GM10266 (cell line): ENCODE measurements around the gene GPC1.
A peak's percentile ranks its signal among the peaks of the same experiment; 100 is the strongest.

ENCODE experiments used
- DNase-seq: peaks from one replicate; pipeline ENCODE4 v3.0.0; 2012; ENCODE audit errors: extremely low spot score
- TF ChIP-seq, protein P1 (sequence below): IDR thresholded peaks from 2 replicates; pipeline ENCODE4 v1.5.1; 2012; ENCODE audit warnings: mild to moderate bottlenecking, low read depth; ENCODE audit not compliant: control insufficient read depth, insufficient read depth; ENCODE audit errors: missing control alignments

Gene GPC1

DNA sequence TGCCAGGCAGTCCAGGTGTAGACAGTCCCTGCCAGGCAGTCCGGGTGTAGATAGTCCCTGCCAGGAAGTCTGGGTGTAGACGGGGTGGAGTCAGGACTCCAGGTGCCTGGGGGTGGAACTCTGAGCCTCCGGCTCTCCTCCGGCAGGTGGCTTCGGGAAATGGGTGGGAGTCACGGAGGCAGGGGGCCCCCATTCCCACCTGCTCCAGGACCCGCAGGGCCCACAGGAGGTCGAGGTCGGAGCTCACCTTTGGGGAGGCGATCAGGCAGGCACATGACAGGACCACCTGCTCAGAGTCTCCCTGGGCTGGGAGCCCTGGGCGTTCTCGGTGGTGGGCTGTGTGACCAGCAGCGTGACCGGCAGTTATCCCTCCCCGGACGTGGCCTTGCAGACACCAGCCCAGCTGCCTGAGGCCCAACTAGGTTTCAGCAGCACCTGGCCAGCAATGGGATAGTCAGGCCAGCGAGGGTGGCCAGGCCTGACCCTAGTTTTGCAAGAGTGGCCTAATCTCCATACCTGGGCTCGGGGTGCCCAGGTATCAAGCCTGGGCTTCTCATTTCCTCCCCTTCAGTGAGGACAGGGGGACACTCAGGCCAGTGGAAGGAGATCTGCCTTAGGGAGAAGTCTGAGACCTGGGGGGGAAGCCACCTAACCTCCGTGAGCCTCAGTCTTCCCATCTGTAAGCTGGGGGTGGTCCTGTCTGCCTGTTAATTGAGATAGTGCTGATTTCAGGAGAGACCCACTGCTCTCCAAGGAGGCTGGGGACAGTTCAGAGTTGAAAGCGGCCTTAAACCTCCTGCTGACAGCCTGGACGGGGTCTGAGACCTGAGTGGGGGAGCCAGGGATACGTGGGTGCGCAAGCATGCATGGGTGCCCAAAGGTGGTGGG, 13.2 kb downstream of the GPC1 start:
- no peak for DNase-seq
- TF ChIP-seq, protein P1, sequence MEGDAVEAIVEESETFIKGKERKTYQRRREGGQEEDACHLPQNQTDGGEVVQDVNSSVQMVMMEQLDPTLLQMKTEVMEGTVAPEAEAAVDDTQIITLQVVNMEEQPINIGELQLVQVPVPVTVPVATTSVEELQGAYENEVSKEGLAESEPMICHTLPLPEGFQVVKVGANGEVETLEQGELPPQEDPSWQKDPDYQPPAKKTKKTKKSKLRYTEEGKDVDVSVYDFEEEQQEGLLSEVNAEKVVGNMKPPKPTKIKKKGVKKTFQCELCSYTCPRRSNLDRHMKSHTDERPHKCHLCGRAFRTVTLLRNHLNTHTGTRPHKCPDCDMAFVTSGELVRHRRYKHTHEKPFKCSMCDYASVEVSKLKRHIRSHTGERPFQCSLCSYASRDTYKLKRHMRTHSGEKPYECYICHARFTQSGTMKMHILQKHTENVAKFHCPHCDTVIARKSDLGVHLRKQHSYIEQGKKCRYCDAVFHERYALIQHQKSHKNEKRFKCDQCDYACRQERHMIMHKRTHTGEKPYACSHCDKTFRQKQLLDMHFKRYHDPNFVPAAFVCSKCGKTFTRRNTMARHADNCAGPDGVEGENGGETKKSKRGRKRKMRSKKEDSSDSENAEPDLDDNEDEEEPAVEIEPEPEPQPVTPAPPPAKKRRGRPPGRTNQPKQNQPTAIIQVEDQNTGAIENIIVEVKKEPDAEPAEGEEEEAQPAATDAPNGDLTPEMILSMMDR: no peak

DNA sequence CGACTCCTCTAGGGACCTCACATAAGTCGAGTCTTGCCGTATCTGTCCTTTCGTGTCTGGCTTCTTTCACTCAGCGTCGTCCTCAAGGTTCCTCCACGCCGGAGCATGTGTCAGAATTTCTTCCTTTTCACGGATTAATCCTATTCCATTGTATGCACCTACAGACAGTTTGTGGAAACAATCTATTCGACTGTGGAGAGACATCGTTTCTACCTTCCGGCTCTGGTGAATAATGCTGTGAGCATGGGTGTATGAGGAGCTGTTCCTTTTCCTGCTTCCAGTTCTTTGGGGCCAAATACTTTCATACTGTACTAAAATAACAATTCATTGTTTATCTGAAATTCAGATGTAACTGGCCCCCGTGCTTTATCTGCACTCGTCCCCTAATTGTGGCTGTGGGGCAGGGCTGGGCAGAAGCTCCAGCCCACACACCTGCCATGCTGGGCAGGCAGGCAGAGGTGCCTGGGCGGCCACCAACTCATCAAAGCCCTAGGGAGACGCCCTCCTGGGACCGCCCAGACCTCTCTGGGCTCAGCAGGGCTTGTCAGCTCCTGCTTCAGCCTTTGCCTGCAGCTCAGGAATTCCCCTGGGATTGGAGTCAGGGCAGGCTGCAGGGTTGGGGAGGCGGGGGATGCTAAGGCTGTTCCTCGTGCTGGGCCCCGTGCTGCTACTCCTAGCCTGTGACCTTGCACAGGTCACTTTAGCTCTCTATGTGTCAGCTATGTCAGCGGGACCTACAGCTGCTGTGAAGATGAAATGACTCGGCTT, 14.5 kb downstream of the GPC1 start:
- no peak for DNase-seq
- TF ChIP-seq, protein P1: no peak

DNA sequence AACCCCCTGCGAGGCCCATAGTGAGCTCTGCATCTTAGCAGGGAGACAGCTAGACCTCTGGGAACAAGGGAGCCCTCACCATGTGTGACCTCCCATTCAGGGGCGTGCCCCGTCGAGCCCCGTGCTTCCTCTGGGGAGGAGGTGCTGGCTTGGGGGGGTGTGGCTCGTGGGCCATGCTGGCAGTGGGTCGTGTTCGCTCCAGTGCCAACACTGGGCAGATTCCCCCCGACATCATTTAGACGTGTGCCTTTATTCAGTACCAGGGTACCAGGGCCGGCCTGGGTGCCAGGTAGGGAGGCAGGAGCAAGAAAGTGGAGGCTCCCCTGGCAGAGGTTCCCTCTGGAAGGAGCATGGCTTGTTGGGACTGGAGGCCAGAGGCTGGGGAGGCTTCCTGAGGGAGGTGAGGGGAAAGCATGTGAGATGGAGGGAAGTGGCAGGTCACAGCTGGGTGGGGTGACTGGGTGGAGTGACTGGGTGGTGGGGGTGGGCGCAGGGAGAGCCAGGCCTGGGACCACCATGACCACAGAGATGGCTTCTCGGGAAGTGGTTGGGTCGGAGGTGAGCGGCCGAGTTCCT, 15.2 kb downstream of the GPC1 start:
- TF ChIP-seq, protein P1: no peak
- DNase-seq: no peak

DNA sequence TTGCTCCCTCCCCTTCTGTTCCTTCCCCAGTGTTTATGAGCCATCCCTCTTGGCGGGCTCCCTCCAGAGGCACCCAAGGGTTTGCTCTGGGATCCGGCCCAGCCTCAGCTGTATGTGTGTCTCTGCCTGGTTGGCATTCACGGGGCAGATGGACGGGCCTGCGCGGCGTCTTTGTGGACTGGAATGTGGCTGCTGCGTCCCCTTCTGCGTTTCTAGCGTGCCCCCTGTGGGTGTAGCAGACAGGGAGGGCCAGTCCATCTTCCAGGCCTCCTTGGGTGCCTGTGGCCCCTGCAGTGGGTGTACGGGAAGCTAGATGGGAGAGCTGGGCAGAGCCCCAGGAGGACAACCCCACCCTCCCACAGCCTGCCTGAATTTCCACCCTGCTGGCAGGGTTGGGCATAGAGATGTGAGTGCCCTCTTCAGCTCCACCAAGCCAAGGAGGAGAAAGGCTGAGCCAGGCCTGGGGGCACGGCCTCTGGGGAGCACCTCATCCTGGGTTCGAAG, 15.7 kb downstream of the GPC1 start:
- no peak for DNase-seq
- TF ChIP-seq, protein P1: no peak

DNA sequence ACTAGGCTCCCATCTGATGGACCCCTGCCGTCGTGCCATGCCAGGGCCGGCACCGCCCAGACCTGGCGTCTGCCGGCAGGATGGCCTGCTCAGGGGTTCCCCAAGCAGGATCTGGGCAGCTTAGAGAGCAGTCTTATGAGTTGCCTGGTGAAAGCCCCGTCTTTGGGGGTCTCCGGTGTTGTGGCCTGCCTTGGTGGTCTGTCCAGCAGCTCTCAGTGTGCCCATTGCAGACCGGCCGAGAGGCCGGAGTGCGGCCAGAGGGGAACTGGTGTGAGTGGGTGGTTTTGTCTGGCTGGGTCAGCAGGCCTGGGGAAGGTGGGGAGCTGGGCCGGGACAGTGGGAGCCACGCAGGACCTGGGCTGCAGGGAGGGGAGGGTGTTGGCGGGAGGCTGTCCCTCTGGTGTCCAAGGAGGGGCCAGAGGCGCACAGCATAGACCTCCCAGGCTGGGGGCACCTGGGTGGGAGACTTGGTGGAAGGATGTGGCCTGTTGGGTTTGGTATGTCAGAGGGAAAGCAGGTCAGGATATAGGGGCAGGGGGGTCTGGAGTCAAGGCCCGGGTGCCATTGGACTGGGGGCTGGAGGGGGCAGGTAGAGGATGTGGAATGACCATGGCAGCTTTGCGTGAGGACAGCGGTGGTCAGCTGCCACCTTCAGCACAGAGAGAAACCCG, 16.5 kb downstream of the GPC1 start:
- no peak for DNase-seq
- TF ChIP-seq, protein P1: no peak

DNA sequence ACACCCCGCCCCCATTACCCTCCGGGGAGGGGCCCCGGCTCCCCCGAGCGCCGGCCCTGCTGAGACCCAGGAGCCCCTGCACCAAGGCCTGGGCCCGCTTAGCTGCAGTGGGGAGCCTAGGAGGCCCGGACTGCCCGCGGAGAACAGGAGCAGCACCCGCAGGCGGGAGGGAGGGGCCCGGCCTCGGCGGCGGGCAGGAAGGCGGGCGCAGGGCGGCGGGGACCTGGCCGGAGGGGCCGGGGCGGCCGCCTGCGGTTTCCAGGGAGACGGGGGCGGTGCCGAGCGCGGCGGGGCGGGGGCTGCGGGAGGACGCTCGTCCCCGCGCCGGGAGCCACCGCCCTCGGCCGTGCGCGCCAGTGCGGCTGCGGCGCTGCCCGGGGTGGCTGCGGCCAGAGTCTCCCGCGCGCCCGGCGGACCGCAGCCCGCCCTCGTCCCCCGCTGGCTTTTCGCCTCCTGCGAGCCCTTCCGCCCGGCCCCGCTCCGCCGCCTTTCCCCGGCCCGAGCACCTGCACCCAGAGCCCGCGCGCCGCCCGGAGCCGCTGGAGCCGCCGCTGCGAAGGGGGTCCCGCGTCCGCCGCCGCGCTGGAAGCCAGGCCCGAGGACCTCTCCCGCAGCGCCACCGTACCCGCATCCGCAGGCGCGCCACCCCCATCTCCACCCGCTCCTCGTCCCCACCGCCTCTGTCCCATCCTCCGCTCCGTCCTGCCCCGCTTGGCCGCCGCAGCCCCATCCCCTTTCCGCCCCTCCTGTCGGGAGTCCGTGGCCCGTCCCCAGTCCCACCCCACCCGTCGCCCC, 17.2 kb downstream of the GPC1 start:
- peak; percentile 78 for DNase-seq
- TF ChIP-seq, protein P1: no peak
